ENCODE data around the gene MAP7.

MAP7 gene

GRCh38 chr6:136544326-136544725 is 5.9 kb downstream of the MAP7 start:
- DNase-seq (ENCODE audit: low spot score): no peak
- in situ Hi-C loops (cut with MboI; ENCODE audit: low pct_unique_long_range_greater_than_20kb, low sequenced_read_pairs, unreplicated experiment): no loop called here

GRCh38 chr6:136541395-136541794 is 8.8 kb downstream of the MAP7 start:
- TF ChIP-seq, protein P1, sequence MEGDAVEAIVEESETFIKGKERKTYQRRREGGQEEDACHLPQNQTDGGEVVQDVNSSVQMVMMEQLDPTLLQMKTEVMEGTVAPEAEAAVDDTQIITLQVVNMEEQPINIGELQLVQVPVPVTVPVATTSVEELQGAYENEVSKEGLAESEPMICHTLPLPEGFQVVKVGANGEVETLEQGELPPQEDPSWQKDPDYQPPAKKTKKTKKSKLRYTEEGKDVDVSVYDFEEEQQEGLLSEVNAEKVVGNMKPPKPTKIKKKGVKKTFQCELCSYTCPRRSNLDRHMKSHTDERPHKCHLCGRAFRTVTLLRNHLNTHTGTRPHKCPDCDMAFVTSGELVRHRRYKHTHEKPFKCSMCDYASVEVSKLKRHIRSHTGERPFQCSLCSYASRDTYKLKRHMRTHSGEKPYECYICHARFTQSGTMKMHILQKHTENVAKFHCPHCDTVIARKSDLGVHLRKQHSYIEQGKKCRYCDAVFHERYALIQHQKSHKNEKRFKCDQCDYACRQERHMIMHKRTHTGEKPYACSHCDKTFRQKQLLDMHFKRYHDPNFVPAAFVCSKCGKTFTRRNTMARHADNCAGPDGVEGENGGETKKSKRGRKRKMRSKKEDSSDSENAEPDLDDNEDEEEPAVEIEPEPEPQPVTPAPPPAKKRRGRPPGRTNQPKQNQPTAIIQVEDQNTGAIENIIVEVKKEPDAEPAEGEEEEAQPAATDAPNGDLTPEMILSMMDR (IDR thresholded peaks at IDR 0.05; ENCODE audit: extremely low read depth, insufficient read depth, missing control alignments): no peak
- in situ Hi-C loops (cut with MboI; ENCODE audit: low pct_unique_long_range_greater_than_20kb, low sequenced_read_pairs, unreplicated experiment): no loop called here
- no peak for DNase-seq (ENCODE audit: low spot score)

More at GRCh38 chr6:136544326-136544725, 5.9 kb downstream of the MAP7 start:
- TF ChIP-seq, protein P1 (IDR thresholded peaks at IDR 0.05; ENCODE audit: extremely low read depth, insufficient read depth, missing control alignments): no peak

GRCh38 chr6:136539967-136540652 is 10.1 kb downstream of the MAP7 start:
- TF ChIP-seq, protein P1 (IDR thresholded peaks at IDR 0.05; ENCODE audit: extremely low read depth, insufficient read depth, missing control alignments): no peak
- in situ Hi-C loops (cut with MboI; ENCODE audit: low pct_unique_long_range_greater_than_20kb, low sequenced_read_pairs, unreplicated experiment): no loop called here
- DNase-seq (ENCODE audit: low spot score): no peak

DNA sequence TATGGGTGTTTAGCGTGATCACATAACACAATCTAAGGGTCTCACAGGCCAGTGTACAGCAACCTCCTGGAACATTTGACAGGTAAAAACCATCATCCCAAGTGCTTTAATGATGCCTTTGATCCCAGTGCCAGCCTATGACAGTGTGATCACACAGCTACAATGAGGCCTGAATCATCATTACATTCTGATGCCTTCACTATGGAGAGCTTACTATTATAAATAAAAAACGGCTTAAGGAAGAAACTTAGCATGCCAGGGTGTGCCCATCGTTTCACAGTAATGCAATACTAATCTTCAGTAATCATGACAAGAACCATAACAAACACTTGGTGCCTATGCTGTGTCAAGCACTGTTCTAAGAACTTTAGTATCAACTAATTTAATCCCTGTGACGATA is 11.4 kb downstream of the MAP7 start:
- no peak for DNase-seq (ENCODE audit: low spot score)
- in situ Hi-C loops (cut with MboI; ENCODE audit: low pct_unique_long_range_greater_than_20kb, low sequenced_read_pairs, unreplicated experiment): no loop called here
- TF ChIP-seq, protein P1 (IDR thresholded peaks at IDR 0.05; ENCODE audit: extremely low read depth, insufficient read depth, missing control alignments): no peak

DNA sequence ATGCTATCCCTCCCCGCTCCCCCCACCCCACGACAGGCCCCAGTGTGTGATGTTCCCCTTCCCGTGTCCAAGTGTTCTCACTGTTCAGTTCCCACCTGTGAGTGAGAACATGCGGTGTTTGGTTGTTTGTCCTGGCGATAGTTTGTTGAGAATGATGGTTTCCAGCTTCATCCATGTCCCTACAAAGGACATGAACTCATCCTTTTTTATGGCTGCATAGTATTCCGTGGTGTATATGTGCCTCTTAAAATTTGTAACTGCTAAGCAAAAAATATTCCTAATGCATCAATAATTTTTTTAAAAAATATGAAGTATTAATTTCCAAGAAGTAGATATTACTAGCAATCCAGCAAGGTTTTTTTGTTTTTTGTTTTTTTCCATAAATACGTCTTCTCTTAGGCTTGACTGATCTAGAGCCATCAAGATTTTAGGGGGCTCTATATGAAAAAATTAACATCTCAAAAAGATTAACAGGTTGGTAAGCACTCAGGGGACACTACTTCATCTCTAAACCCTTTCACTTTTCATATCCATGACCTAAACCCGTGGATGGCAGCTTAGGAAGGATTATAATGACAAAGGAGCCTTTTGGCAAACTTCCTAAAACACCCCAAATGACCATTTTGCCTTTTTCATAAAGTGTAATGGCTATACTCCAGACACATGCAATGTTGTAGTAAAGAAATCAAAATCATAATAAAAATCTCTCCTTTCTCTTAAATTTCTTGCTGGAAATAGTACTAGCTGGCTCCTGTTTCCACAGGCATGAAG is 14.2 kb downstream of the MAP7 start:
- TF ChIP-seq, protein P1 (IDR thresholded peaks at IDR 0.05; ENCODE audit: extremely low read depth, insufficient read depth, missing control alignments): no peak
- in situ Hi-C loops (cut with MboI; ENCODE audit: low pct_unique_long_range_greater_than_20kb, low sequenced_read_pairs, unreplicated experiment): no loop called here
- DNase-seq (ENCODE audit: low spot score): no peak

GRCh38 chr6:136535017-136535765 is 15.0 kb downstream of the MAP7 start:
- TF ChIP-seq, protein P1 (IDR thresholded peaks at IDR 0.05; ENCODE audit: extremely low read depth, insufficient read depth, missing control alignments): no peak
- no peak for DNase-seq (ENCODE audit: low spot score)
- in situ Hi-C loops (cut with MboI; ENCODE audit: low pct_unique_long_range_greater_than_20kb, low sequenced_read_pairs, unreplicated experiment): no loop called here

Data from GM13977 (cell line).